GM20000 (cell line): ENCODE measurements around the gene F12.

Source experiments
- DNase-seq: peaks from one replicate; pipeline ENCODE4 v3.0.0; 2012; ENCODE audit warnings: low spot score
- TF ChIP-seq, protein P1 (sequence below): IDR thresholded peaks from 2 replicates; pipeline ENCODE4 v1.5.1; 2012; ENCODE audit warnings: mild to moderate bottlenecking, control low read depth; ENCODE audit errors: extremely low read depth, missing control alignments

F12 gene

DNA sequence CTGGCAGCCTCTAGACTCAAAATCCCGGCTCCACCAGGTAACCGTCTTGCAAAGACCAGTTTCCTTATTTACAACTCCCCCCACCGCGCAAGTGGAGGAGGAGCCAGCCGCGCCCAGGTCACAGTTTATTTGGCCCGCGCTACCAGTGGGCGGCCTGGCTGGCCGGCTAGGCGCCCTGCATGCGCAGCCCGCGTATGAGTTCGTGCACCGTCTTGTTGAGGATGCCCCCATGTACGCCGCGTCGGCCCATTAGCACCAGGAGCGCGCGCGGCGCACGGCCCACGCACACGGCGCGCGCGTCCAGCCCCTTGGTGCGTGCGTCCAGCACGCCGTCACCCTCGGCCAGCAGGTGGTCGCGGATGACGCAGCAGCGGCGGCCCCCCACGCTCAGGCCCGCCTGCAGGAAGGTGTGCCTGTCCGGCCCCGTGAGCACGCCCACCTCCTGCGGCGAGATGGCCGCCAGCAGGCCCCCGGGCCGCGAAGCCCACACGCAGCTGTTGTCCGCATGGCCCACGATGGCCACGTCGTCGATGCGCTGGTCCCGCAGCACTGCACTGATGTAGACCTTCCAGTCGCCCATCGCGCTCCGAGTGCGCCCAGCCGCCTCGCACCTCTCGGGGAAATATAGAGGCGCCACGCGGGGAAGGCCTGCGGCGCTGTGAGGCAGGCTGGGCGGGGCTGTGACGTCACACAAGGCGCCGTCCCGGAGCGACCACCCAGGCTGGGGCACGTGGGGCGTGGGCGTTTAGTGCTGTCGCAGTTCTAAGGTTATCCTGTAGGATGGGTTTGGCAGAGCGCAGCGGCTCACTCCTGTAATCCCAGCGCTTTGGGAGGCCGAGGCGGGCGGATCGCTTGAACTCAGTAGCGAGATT is 9.1 kb downstream of the F12 start, which contains the start of gene PFN3:
Gene PFN3, minus strand, starts transcription at position 665 of the 872 bp plus-strand sequence. Its CDS starts 85 bp downstream, at position 580.
- TF ChIP-seq, protein P1, sequence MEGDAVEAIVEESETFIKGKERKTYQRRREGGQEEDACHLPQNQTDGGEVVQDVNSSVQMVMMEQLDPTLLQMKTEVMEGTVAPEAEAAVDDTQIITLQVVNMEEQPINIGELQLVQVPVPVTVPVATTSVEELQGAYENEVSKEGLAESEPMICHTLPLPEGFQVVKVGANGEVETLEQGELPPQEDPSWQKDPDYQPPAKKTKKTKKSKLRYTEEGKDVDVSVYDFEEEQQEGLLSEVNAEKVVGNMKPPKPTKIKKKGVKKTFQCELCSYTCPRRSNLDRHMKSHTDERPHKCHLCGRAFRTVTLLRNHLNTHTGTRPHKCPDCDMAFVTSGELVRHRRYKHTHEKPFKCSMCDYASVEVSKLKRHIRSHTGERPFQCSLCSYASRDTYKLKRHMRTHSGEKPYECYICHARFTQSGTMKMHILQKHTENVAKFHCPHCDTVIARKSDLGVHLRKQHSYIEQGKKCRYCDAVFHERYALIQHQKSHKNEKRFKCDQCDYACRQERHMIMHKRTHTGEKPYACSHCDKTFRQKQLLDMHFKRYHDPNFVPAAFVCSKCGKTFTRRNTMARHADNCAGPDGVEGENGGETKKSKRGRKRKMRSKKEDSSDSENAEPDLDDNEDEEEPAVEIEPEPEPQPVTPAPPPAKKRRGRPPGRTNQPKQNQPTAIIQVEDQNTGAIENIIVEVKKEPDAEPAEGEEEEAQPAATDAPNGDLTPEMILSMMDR = no peak
- DNase-seq = no peak

GRCh38 chr5:177397875-177398390 is 11.4 kb downstream of the F12 start:
- DNase-seq = no peak
- TF ChIP-seq, protein P1 = no peak

DNA sequence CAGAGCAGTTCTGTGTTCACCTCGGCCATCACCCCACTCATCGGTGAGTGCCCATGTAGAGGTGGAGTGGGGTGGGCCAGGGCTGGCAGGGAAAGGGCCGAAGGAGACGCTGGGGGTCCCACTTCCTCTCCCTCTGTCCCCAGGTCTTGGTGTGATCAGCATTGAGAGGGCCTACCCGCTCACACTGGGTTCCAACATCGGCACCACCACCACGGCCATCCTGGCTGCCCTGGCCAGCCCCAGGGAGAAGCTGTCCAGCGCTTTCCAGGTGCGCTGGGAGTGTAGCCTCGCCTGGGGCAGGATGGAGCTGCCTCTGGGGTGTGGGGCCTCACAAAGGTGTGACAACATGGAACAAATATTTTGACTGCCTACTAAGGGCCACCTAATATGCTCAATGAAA is 12.6 kb downstream of the F12 start:
- DNase-seq = no peak
- TF ChIP-seq, protein P1 = no peak

- no peak for DNase-seq
- TF ChIP-seq, protein P1 = no peak
These were observed 13.3 kb downstream of the F12 start for GRCh38 chr5:177396078-177396477.

- TF ChIP-seq, protein P1 = no peak
- DNase-seq = no peak
These were observed 15.4 kb downstream of the F12 start for GRCh38 chr5:177393990-177394389.

DNA sequence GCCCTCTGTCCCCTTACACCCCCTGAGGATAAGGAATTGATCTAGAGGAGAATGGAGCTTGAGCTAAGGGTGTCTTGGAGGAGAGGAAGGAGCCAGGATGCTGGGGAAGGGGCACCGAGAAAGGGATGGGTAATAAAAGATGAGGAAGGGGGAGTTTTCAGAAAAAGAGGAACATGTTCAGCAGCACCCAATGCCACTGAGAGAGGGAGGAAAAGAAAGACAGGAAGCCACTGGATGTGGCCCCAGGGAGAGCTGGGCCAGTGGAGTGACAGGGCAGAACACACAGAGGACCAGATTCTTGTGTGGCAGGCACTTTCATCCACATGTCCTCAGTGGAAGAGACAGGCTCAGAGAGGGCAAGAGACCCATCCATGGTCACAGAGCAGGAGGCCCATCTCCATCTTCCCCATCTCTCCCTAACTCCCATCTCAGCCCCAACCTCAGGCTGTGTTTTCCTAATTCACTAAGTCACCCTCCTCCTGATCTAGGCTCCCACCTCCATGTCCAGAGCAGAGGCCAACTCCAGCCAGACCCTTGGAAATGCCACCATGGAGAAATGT is 16.1 kb downstream of the F12 start:
- TF ChIP-seq, protein P1 = no peak
- DNase-seq = no peak

GRCh38 chr5:177392765-177393164 is 16.6 kb downstream of the F12 start:
- DNase-seq = no peak
- TF ChIP-seq, protein P1 = no peak
